Measurements from ENCODE around the gene SHTN1.

Gene SHTN1

DNA sequence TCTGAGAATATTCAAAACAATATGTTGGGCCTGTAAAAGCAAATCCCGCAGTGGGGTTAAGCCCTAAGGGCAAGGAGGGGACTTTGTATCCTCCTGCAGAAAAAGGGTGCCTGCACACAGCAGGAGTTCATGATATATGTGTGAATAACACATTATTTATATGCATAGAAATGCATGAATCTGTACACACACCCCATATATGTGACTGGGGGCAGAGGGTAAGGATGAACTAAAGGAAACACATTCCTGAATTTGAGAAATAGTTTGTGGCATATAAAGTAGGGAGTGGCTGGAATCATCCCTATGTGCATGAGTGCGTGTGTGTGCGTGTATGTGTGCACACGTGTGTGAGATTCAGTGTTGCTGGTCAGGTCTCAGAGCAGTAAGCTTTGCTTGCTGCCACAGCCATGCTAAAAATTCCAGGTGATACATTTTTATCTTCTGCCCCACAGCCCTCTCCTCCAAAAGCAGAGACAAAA, 136.8 kb downstream of the SHTN1 start:
- DNase-seq, result no peak

DNA sequence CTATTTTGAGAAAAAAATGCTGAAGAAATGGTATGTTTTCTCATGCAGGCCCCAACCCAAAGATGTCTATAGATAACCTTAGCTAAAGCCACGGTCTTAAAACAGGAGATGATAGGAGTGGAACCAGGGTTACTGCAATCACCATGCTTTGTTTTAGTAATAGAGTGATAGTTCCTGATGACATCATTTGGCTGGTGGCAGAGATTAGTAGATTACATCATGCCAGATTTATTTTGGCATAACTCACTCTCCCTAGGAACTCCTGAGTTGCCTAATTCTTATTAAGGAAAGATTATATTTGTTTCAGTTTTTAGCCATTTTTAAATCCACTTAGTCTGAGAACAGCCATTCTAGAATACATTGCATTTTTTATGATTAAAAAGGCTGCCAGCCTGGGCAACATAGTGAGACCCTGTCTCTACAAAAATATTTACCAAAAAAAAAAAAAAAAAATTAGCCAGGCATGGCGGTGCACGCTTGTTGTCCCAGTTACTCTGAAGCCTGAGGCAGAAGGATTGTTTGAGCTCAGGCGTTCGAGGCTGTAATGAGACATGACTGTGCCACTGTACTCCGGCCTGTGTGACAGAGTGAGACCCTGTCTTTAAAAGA, 137.9 kb downstream of the SHTN1 start:
- DNase-seq, result peak; percentile 34

DNA sequence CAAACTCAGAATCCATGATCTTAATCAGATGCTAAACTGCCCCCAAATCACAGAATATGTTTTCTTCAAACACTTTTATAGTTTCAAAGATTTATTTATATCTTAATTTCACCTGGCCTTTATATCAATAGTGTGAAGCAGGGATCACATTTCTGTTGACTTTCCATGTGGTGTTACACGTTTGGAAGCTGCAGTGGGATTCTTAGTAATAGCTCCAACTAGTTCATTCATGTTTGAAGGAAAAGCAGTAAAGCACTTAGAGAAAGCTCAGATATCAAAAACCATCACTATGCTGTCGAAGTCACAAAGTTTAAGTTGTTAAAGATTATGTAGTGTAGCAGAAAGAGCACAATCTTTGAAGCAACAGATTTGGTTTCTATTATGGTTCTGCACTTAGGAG, 138.9 kb downstream of the SHTN1 start:
- DNase-seq, result no peak

DNA sequence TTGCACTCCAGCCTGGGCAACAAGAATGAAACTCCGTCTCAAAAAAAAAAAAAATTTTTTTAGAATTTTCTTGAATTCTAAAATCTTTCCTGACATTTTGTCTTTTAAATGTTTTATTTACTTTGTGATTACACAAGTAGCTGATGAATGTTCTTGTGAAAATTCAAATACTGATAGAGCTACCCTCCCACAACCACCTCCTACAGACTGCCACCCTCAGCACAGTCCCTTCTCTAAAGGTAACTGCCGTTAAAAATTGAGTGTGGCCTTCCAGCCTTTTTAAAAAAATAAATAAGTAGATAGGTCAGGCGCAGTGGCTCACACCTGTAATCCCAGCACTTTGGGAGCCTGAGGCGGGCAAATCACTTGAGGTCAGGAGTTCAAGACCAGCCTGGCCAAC, 140.6 kb downstream of the SHTN1 start:
- no peak for DNase-seq

DNA sequence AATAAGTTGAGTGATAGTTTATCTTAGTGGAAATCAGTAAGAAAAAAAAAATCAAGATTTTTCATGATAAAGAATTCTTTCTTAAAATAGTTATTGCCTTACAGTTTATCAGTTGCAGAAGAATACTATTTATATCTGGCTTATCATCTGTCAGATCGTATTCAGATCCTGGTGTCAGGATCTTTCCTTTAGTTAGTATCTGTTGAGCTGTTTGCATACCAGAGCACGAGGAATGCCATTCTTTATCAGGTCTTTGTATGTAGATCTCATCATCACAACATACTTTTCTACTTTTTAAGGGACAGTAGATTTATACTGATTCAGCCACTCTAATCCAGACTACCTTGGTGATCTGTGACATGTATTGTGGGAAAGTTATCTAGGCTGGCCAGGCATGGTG, 143.2 kb downstream of the SHTN1 start:
- no peak for DNase-seq

DNA sequence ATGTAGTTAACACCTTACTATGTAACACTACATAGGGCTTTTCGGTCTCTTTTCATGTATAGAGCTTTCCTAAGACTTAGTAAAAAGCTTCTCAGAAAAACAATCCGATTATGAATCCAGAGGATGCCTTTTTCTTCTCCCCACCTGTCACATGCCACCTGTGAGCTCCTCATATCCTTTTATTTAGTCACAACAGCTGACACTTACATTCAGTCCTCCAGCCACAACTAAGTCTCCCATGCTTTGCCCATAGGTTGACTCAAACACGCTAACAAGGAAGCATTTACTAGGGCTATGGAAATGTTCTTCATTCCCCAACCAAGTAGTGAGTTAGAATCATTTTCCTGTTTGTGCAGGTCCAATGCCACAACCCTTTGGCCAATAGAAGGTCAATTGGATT, 147.8 kb downstream of the SHTN1 start:
- no peak for DNase-seq

DNA sequence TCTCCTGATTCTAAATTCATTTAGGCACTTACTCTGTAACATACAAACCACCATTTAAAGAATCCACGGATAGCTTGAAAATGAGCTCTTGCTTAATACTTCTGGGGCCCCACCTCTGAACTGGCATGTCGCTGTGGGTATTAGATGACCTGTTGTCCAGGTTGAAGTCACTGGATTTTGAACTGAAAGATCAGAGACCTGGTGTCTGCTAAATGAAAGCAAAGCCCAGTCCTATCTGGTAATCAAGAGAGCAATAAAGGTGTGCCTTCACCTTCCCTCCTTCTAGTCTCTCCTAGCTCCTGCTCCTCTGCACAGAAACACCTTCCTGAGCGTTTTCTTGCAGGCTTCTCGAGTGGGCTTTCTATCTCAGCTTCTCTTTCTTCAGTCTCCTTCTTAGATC, 151.3 kb downstream of the SHTN1 start:
- DNase-seq, result no peak

DNA sequence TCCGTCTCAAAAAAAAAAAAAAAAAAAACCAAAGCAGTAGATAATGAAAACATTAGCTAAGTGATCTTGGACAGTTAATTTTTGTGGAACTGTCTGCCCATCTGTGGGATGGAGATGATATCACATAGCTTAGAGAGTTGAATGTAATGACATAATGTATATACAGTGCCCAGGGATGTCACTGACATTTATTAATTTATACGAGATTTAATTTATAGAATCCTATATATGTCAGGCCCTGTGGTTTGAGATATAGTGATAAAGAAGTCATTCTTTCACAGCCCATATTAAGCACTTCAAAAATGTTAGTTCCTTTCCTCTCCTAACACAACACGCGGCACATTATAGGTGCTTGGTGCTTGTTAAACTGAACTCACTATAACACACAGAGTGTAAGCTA, 151.7 kb downstream of the SHTN1 start:
- no peak for DNase-seq

DNA sequence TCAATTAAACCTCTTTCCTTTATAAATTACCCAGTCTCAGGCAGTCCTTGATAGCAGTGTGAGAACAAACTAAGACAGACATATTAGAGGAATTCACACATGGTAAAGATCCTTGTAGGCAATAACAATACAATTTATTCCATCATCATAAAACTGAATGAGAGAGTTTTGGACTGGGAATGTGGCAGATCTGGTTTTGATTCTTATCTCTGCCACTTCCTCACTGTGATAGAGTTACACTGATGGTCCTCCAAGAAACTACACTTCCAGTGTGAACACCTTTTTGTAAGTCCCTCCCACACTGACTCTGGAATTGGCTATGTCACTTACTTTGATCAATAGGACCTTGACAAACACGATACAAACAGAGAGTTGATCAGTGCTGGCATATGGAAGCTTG, 152.7 kb downstream of the SHTN1 start:
- DNase-seq, result no peak

DNA sequence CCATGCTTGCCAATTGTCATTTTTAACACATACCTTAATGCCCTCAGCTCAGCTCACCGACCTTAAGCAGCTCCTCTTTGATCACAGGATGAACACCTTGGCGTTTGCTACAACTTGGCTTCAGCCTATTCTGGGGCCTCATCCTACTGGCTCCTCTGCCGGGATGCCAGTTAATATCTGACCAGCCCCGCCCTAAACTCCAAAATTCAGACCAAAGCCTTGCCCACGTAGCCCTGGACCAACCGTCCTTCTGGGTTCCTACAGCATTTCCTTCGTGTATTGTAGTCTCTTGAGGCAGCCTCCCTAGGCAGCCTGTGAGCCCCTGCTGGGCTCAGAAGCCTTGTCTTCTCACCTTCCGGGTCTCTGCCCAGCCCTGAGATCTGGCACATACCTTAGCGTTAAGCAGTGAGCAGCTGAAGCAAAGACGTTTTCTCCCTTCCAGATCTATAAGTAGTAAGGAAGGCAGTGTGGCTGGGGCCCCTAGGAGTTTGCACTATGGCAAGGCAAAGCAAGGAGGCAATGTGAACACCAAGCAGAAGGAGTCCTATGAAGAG, 154.9 kb downstream of the SHTN1 start:
- no peak for DNase-seq

DNA sequence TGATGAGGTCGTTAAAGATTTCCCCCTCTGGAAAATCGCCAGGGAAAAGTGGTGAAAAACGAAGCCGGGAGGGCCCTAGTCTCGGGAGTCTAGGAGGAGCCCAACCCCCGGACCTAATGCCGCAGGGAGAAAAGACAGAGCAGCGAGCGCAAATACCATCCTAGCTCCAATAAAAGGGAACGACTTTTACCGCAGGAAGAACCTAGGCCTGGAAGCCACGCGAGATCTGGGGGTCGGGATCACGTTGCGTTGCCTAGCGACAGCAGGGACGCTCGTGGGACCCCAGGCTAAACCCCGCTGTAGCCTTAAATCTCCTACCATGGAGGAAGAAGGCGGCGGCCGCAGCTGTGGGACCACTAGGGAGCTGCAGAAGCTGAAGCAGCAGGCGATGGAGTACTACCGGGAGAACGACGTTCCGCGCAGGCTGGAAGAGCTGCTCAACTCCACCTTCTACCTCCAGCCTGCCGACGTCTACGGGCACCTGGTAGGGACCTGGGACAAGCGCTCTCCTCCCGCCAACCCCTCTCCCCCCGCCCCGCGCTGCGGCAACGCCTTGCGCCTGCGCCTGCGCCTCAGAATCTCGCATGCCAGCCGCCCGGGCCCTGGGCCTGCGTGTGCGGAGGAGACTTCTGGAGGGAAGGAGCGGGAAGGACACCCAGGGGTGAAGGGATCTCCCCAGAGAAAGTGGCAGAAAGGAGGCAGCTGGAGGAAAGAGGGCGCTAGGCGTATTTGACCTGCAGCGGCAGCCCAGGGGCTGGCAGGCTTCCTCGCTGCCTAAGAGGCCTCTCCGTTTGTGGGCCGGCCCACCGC, 155.5 kb downstream of the SHTN1 start, which contains the start of gene ENO4:
TSS of gene ENO4 (plus strand) at position 252 of the 810 bp plus-strand sequence. CDS start at position 320, 68 bp downstream.
- peak; percentile 86 for DNase-seq

DNA sequence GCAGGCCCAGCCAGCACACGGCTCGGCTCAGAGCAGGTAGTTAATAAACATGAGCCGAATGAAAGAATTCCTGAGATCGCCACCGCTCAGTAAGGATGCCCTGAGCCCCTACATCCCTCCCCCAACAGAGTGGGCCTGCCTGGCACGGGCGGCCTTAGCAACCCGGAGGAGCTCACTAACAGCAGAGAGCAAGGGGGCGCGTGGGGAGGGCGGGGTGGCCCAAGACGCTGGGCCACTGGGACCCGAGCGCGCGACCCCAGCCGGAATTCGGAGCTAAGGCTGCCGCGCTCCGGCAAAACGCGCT, 156.1 kb downstream of the SHTN1 start:
- no peak for DNase-seq

DNA sequence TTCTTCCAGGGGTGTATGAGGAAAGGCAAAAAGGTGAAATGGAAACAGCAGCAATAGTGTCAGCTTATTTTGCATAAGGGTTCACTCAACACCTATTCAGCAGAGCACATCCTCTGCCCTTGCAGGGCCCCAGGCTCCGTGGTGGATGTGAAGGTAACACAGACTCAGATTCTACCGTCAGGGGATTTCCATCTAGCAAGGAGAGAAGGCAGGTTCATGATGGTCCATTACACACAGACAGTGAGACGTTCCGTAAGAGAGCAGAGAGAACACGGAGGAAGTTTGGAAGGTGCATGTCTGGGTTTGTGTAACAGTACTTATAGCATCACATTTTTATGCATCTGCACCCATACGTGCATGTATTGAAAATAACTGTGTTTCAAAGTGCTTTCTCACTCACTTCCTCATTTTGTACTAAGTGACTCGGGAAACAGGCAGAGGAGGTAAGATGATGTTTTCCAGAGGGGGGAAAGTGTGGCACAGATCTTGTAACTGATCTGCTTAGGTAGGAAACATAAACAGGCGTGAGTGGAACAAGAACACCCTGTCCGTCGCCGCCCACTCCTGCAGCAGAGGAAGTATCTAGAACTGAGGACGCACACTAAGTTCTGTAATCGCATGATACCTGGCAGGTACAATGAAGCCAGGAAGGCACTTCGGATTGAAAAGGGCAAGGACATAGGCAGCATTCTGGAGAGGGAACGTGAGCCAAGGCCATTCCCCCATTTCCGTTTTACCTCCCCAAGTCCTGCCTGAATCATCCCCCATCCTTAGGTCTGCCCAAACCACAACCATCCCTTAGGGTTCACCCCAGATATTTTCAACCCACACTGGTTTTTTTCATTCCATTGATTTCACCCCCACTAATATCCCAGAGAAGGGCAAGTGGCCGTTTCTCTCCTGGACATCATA, 156.7 kb downstream of the SHTN1 start:
- DNase-seq, result peak; percentile 23

DNA sequence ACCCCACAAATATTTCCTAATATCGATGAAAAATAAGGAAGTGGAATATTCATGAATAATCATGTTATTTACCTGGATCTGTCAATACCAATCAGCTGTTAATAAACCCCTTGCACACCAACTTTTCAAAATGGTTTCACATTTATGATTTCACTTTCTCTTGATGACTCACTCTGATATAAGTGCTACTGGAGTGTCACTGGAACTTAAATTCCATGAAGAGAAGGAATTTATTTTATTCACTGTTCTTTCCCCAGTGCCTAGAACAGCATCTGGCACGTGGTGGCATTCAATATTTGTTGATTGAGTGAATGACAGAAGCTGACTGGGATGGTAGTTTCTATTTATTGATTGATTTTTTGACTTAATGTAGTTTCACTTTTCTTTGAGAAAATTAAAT, 159.2 kb downstream of the SHTN1 start:
- DNase-seq, result peak; percentile 9

DNA sequence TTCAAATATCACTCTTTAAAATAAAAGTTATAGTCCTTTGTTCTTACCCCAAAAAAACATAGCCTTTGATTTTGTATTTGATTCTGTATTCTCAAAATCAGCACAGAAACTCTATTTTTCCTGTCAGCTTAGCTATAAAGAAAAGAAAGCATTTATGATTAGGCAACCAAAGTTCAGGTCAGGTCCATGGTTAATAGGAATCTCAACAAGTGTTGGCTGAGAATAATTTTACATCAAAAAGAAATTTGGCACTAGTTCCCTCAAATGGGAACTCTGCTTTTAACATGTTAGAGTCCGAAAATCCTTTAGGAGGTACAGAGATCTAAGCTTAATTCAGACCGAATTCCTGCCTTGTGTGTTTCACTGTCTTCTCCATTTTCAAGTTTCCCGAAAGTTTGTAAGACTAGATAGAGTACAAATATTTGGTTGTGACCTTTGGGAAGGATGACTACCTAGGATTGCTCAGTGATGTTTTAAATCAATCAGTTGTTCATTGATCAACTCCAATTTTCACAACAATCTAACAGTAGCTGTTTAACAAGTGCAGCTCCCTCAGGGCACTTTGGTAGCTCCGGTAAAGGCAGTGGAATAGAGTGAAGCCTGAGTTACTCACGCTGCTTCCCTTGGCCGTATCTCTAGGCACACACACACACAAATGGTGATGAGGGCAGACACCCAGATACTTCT, 164.5 kb downstream of the SHTN1 start:
- DNase-seq, result no peak

DNA sequence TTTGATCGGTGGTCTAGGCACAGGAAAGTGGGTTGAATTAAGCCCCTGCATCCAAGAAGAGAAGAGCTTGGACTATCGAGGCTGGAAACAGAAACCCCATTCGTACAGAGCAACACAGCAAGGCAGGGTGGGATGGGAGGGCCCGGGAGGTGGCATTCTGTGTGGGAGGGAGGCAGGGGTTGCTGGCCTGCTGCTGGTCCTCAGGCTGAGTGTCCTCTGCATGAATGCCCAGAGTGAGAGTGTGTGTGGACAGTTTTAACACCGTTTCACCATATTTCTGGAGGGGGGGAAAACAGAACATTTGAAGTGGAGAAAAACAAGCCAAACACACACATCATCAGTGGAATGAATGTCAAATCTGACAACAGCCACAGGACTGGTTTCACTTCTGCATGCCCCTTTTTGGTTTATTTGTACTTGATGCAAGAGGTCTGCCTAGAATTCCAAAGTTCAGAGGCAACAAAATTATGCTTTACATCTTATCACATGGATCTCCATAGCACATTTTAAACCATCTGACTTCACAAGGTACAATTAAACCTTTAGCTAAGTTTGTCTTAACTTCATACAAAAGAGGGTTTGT, 166.8 kb downstream of the SHTN1 start:
- no peak for DNase-seq

DNA sequence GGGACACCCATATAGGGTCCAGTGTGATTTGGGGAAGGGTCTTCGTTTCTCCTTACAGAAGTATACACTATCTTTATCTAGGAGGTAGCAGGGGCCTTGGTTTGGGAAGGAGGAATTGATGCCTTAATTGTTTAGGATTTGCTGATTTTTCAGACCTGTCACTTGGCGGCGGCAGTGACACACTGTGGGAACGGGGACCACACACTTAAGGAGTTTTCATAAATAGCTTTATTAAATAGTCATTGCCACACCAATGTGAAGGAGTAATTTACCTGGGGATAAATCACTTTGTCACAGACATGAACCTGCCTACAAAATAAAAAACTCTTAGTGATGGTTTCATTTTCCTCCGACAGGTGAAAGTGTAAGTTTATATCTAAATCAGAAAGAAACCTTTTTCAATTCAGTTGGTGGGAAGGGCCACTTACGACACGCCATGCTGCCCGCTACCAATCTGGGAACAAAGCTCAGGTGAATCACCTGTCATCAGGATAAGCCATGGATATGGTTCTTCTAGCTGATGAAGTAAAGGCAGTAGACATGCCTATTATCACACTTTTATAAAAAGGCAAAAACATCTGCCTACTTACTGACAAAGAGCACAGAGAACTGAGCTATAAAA, 168.0 kb downstream of the SHTN1 start:
- peak; percentile 22 for DNase-seq

DNA sequence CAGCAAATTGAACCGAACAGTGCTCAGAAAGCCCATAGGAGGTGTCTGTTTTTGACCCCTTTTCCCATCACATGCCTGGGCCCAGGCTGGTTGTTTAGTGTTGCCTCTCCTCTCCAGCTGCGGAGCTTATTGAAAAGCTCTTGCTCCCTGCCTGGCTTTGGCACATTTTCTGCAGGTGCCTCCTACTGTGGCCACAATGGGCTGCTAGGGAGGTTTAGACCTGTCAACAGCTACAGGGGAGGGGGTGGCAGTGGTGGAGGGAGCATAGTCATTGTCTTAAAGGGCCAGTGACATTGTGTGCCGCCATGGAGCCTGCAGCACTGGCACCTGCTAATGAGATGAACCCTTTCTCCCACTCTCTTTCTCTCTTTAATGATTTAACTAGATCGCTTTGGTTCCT, 168.9 kb downstream of the SHTN1 start:
- no peak for DNase-seq

DNA sequence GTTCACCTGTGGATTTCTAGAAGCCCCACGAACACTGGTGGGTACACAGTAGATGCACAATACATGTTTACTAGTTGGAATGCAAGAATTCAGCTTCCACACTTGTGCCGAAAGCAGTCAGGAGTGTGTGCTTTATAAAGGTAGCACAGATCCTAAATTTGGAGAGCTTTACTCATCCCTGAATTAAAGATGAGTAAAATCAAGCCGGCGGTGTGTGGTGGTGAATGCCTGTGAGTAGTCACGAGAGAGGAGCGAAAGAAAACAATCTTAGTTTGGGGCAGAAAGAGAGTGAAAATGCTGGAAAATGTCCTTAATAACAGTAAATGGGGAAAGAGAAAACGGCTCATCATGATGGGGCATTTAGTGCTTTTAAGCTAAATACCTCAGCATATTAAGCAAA, 169.3 kb downstream of the SHTN1 start:
- DNase-seq, result no peak

DNA sequence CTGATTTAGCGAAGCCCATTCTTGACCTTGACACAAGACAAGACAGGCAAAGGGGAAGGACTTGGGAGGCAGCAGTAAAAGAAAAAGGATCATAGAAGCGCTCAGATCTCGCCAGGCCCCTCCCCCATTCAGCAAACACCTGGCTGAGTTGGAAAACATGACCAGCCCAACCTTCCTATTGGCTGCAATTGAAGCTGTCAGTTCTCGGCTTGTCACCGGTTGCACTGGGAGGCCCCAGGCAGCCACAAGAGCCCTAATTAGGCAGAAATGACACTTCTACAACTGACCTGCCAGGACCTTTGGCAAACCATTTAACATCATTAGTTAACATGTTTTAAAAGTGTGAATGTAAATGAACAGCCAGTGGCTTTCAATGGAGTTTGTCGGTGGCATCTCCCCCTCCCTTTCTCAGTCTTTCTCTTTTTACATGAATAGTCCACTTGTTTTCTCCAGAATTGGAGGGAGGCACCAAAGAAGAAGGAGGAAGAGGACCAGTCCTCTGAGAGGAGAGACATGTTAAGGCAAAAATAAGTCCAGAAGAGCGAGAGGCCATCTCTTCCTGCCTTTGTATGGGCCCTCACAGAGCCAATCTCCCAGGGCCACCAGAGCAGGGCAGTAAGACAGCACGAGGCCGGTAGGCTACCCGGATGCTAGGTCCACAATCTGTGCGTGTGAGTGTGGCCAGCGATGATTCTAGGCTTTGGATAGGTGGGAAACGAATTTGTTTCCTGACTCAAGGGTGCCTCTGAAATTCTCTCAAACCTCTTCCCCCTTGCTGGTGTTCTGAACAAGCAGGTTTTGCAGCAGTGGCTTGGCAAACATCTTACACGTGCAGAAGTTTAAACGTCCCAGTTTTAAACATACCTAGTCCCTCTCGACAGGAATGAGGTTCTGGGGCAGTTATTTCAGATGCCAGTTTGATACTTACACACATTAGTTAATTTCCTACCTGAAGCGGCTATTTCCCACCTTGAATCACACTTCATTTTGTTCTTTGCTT, 170.7 kb downstream of the SHTN1 start:
- no peak for DNase-seq

Data from fibroblast of skin of scalp (primary cell).